ENCODE measurements around the gene CXCL9.
"Not testable (repeated sequence)": the region's sequence is repeated elsewhere in the genome, so short reads cannot be mapped to it uniquely, and the experiment has no call there.

Gene CXCL9

GRCh38 chr4:76011700-76012387 is 4.5 kb upstream of the CXCL9 start:
- peak; percentile 34 for DNase-seq (ENCODE audit: low read depth)

- no peak for DNase-seq (ENCODE audit: low read depth)
These were observed 3.8 kb upstream of the CXCL9 start for GRCh38 chr4:76011018-76011670.

- DNase-seq (ENCODE audit: low read depth): no peak
These were observed 3.3 kb upstream of the CXCL9 start for GRCh38 chr4:76010576-76010975.

- no peak for DNase-seq (ENCODE audit: low read depth)
These were observed 2.0 kb upstream of the CXCL9 start for GRCh38 chr4:76009311-76009710.

GRCh38 chr4:76003620-76004019 is 3.7 kb downstream of the CXCL9 start:
- DNase-seq (ENCODE audit: low read depth): no peak

GRCh38 chr4:76003035-76003434 is 4.3 kb downstream of the CXCL9 start:
- DNase-seq (ENCODE audit: low read depth): no peak

- no peak for DNase-seq (ENCODE audit: low read depth)
These were observed 5.1 kb downstream of the CXCL9 start for GRCh38 chr4:76002176-76002575.

GRCh38 chr4:76001700-76002099 is 5.6 kb downstream of the CXCL9 start:
- DNase-seq (ENCODE audit: low read depth): no peak

GRCh38 chr4:76000279-76000678 is 7.0 kb downstream of the CXCL9 start:
- no peak for DNase-seq (ENCODE audit: low read depth)

- DNase-seq (ENCODE audit: low read depth): not testable (repeated sequence)
These were observed 8.7 kb downstream of the CXCL9 start for GRCh38 chr4:75998525-75999147.

- no peak for DNase-seq (ENCODE audit: low read depth)
These were observed 9.4 kb downstream of the CXCL9 start for GRCh38 chr4:75997946-75998345.

GRCh38 chr4:75997081-75997480 is 10.2 kb downstream of the CXCL9 start:
- DNase-seq (ENCODE audit: low read depth): no peak

GRCh38 chr4:75995727-75996126 is 11.6 kb downstream of the CXCL9 start:
- no peak for DNase-seq (ENCODE audit: low read depth)

GRCh38 chr4:75992462-75992861 is 14.8 kb downstream of the CXCL9 start:
- DNase-seq (ENCODE audit: low read depth): no peak

GRCh38 chr4:75989846-75990528 is 17.3 kb downstream of the CXCL9 start:
- DNase-seq (ENCODE audit: low read depth): no peak

- DNase-seq (ENCODE audit: low read depth): peak; percentile 75
These were observed 22.2 kb downstream of the CXCL9 start for GRCh38 chr4:75985116-75985515.

- no peak for DNase-seq (ENCODE audit: low read depth)
These were observed 26.7 kb downstream of the CXCL9 start for GRCh38 chr4:75980576-75980975.

- no peak for DNase-seq (ENCODE audit: low read depth)
These were observed 31.1 kb downstream of the CXCL9 start for GRCh38 chr4:75976177-75976576.

- no peak for DNase-seq (ENCODE audit: low read depth)
These were observed 33.5 kb downstream of the CXCL9 start for GRCh38 chr4:75973766-75974165.

GRCh38 chr4:75968084-75968483 is 39.2 kb downstream of the CXCL9 start:
- no peak for DNase-seq (ENCODE audit: low read depth)

- DNase-seq (ENCODE audit: low read depth): no peak
These were observed 43.8 kb downstream of the CXCL9 start for GRCh38 chr4:75963558-75963957.

- not testable (repeated sequence) for DNase-seq (ENCODE audit: low read depth)
These were observed 45.2 kb downstream of the CXCL9 start for GRCh38 chr4:75962072-75962471.

- DNase-seq (ENCODE audit: low read depth): not testable (repeated sequence)
These were observed 48.8 kb downstream of the CXCL9 start for GRCh38 chr4:75958546-75958945.
